HEK293 (cell line): ENCODE data around the gene CACNA1H.

Source experiments
- EGR2 ChIP-seq: fragments of 450-650 bp; formaldehyde crosslinking; IDR thresholded peaks from 2 replicates; pipeline ENCODE4 v1.5.1; 2016; ENCODE audit warnings: low read depth, missing biosample characterization, missing genetic modification characterization
- GLIS2 ChIP-seq: fragments of 450-650 bp; formaldehyde crosslinking; IDR thresholded peaks from 2 replicates; pipeline ENCODE4 v1.5.1; 2016; ENCODE audit warnings: missing biosample characterization, missing genetic modification characterization
- IKZF3 ChIP-seq: fragments of 450-650 bp; IDR thresholded peaks from 2 replicates; pipeline ENCODE4 v1.5.0; 2018; ENCODE audit warnings: missing biosample characterization, mild to moderate bottlenecking, missing genetic modification characterization, moderate library complexity
- KLF16 ChIP-seq: fragments of 450-650 bp; formaldehyde crosslinking; IDR thresholded peaks from 2 replicates; pipeline ENCODE4 v1.5.1; 2017; ENCODE audit warnings: missing biosample characterization, missing genetic modification characterization
- KLF8 ChIP-seq: fragments of 450-650 bp; formaldehyde crosslinking; IDR thresholded peaks from 2 replicates; pipeline ENCODE4 v1.5.1; 2016; ENCODE audit warnings: missing biosample characterization, missing genetic modification characterization
- KLF9 ChIP-seq: fragments of 450-650 bp; formaldehyde crosslinking; IDR thresholded peaks from 2 replicates; pipeline ENCODE4 v1.5.1; 2016; ENCODE audit warnings: missing biosample characterization, missing genetic modification characterization, low read depth
- MYNN ChIP-seq: fragments of 450-650 bp; formaldehyde crosslinking; IDR thresholded peaks from 2 replicates; pipeline ENCODE4 v1.5.1; 2016; ENCODE audit warnings: missing biosample characterization, missing genetic modification characterization, borderline replicate concordance
- OVOL3 ChIP-seq: fragments of 450-650 bp; formaldehyde crosslinking; IDR thresholded peaks from 2 replicates; pipeline ENCODE4 v1.5.1; 2016; ENCODE audit warnings: missing biosample characterization, missing genetic modification characterization
- PRDM2 ChIP-seq: fragments of 450-650 bp; formaldehyde crosslinking; IDR thresholded peaks from 2 replicates; pipeline ENCODE4 v1.5.1; 2016; ENCODE audit warnings: missing biosample characterization, missing genetic modification characterization, borderline replicate concordance
- YY1 ChIP-seq: fragments of 450-650 bp; formaldehyde crosslinking; IDR thresholded peaks from 2 replicates; pipeline ENCODE4 v1.5.1; 2018; ENCODE audit warnings: missing biosample characterization, missing genetic modification characterization
- ZBTB17 ChIP-seq: fragments of 450-650 bp; formaldehyde crosslinking; IDR thresholded peaks from 2 replicates; pipeline ENCODE4 v1.5.1; 2016; ENCODE audit warnings: missing biosample characterization, missing genetic modification characterization
- ZBTB6 ChIP-seq: fragments of 450-650 bp; formaldehyde crosslinking; IDR thresholded peaks from 2 replicates; pipeline ENCODE4 v1.5.1; 2017; ENCODE audit warnings: missing biosample characterization, missing genetic modification characterization
- ZFHX2 ChIP-seq: fragments of 450-650 bp; formaldehyde crosslinking; conservative IDR thresholded peaks from 2 replicates; pipeline ENCODE4 v1.5.1; 2016; ENCODE audit warnings: missing biosample characterization, missing genetic modification characterization
- ZNF10 ChIP-seq: fragments of 450-650 bp; formaldehyde crosslinking; IDR thresholded peaks from 2 replicates; pipeline ENCODE4 v1.5.1; 2017; ENCODE audit warnings: missing biosample characterization, missing genetic modification characterization
- ZNF132 ChIP-seq: fragments of 450-650 bp; formaldehyde crosslinking; IDR thresholded peaks from 2 replicates; pipeline ENCODE4 v1.5.1; 2017; ENCODE audit warnings: missing biosample characterization, missing genetic modification characterization, borderline replicate concordance
- ZNF133 ChIP-seq: fragments of 450-650 bp; formaldehyde crosslinking; IDR thresholded peaks from 2 replicates; pipeline ENCODE4 v1.5.1; 2016; ENCODE audit warnings: missing biosample characterization, missing genetic modification characterization
- ZNF2 ChIP-seq: fragments of 450-650 bp; formaldehyde crosslinking; IDR thresholded peaks from 2 replicates; pipeline ENCODE4 v1.5.1; 2016; ENCODE audit warnings: missing biosample characterization, missing genetic modification characterization
- ZNF362 ChIP-seq: fragments of 450-650 bp; formaldehyde crosslinking; IDR thresholded peaks from 2 replicates; pipeline ENCODE4 v1.5.1; 2016; ENCODE audit warnings: missing biosample characterization, missing genetic modification characterization
- ZNF366 ChIP-seq: fragments of 450-650 bp; formaldehyde crosslinking; conservative IDR thresholded peaks from 2 replicates; pipeline ENCODE4 v1.5.1; 2016; ENCODE audit warnings: missing biosample characterization, missing genetic modification characterization
- ZNF391 ChIP-seq: fragments of 450-650 bp; formaldehyde crosslinking; IDR thresholded peaks from 2 replicates; pipeline ENCODE4 v1.5.1; 2016; ENCODE audit warnings: low read depth, missing biosample characterization, missing genetic modification characterization, borderline replicate concordance
- ZNF449 ChIP-seq: fragments of 450-650 bp; formaldehyde crosslinking; IDR thresholded peaks from 2 replicates; pipeline ENCODE4 v1.5.1; 2017; ENCODE audit warnings: missing biosample characterization, mild to moderate bottlenecking, missing genetic modification characterization, moderate library complexity
- ZNF501 ChIP-seq: fragments of 450-650 bp; formaldehyde crosslinking; IDR thresholded peaks from 2 replicates; pipeline ENCODE4 v1.5.1; 2016; ENCODE audit warnings: missing biosample characterization, missing genetic modification characterization
- ZNF530 ChIP-seq: fragments of 450-650 bp; formaldehyde crosslinking; IDR thresholded peaks from 2 replicates; pipeline ENCODE4 v1.5.1; 2016; ENCODE audit warnings: low read depth, missing biosample characterization, missing genetic modification characterization
- ZNF549 ChIP-seq: fragments of 450-650 bp; IDR thresholded peaks from 2 replicates; pipeline ENCODE4 v1.5.1; 2018; ENCODE audit warnings: missing biosample characterization, missing genetic modification characterization, mild to moderate bottlenecking, inconsistent platforms, moderate library complexity
- ZNF560 ChIP-seq: fragments of 450-650 bp; formaldehyde crosslinking; IDR thresholded peaks from 2 replicates; pipeline ENCODE4 v1.5.1; 2017; ENCODE audit warnings: missing biosample characterization, missing genetic modification characterization, borderline replicate concordance
- ZNF571 ChIP-seq: fragments of 450-650 bp; formaldehyde crosslinking; IDR thresholded peaks from 2 replicates; pipeline ENCODE4 v1.5.0; 2017; ENCODE audit warnings: missing biosample characterization, missing genetic modification characterization
- ZNF596 ChIP-seq: fragments of 450-650 bp; IDR thresholded peaks from 2 replicates; pipeline ENCODE4 v1.5.0; 2018; ENCODE audit warnings: missing biosample characterization, mild to moderate bottlenecking, missing genetic modification characterization, moderate library complexity
- ZNF610 ChIP-seq: fragments of 450-650 bp; formaldehyde crosslinking; IDR thresholded peaks from 2 replicates; pipeline ENCODE4 v1.5.1; 2016; ENCODE audit warnings: missing biosample characterization, missing genetic modification characterization, borderline replicate concordance
- ZNF776 ChIP-seq: fragments of 450-650 bp; formaldehyde crosslinking; IDR thresholded peaks from 2 replicates; pipeline ENCODE4 v1.5.0; 2017; ENCODE audit warnings: missing biosample characterization, missing genetic modification characterization, borderline replicate concordance
- ZNF830 ChIP-seq: fragments of 450-650 bp; IDR thresholded peaks from 2 replicates; pipeline ENCODE4 v1.5.0; 2018; ENCODE audit warnings: missing biosample characterization, missing genetic modification characterization, low read depth, mild to moderate bottlenecking, moderate library complexity
- ZNF837 ChIP-seq: fragments of 450-650 bp; formaldehyde crosslinking; IDR thresholded peaks from 2 replicates; pipeline ENCODE4 v1.5.1; 2016; ENCODE audit warnings: missing biosample characterization, missing genetic modification characterization

The CACNA1H gene

GRCh38 chr16:1194665-1195392 is 41.9 kb downstream of the CACNA1H start (continued):
- TF ChIP-seq ZNF391, result no peak
- TF ChIP-seq ZNF132 (tag by site-specific recombination), result no peak
- TF ChIP-seq ZNF830 (tag by site-specific recombination), result no peak
- no peak for TF ChIP-seq ZBTB6 (tag by site-specific recombination)
- TF ChIP-seq ZNF776 (tag by site-specific recombination), result no peak
- no peak for TF ChIP-seq ZBTB17 (tag by site-specific recombination)
- no peak for TF ChIP-seq ZNF549
- TF ChIP-seq ZNF449, result no peak
- no peak for TF ChIP-seq MYNN
- TF ChIP-seq ZNF133 (tag by site-specific recombination), result no peak
- 0 out of 2 replicates have a peak, but pooled peaks have one; percentile 18 for TF ChIP-seq EGR2 (tag by site-specific recombination)
- no peak for TF ChIP-seq ZNF596
- TF ChIP-seq ZNF571, result no peak
- no peak for TF ChIP-seq ZNF501 (tag by site-specific recombination)
- TF ChIP-seq ZNF560 (tag by site-specific recombination), result no peak
- 0 out of 2 replicates have a peak, but pooled peaks have one; percentile 20 for TF ChIP-seq KLF9 (tag by site-specific recombination)
- TF ChIP-seq OVOL3 (tag by site-specific recombination), result no peak
- peak; percentile 19; the same call in 1 of the 2 replicates for TF ChIP-seq ZFHX2
- TF ChIP-seq IKZF3, result no peak
- no peak for TF ChIP-seq ZNF10 (tag by site-specific recombination)
- TF ChIP-seq ZNF366 (tag by site-specific recombination), result no peak
- no peak for TF ChIP-seq YY1 (tag by site-specific recombination)
- no peak for TF ChIP-seq ZNF610 (tag by site-specific recombination)
- TF ChIP-seq PRDM2 (tag by site-specific recombination), result no peak
- TF ChIP-seq GLIS2 (tag by site-specific recombination), result peak; percentile 79
- 0 out of 2 replicates have a peak, but pooled peaks have one; percentile 27 for TF ChIP-seq KLF16 (tag by site-specific recombination)
- peak; percentile 82 for TF ChIP-seq KLF8
- no peak for TF ChIP-seq ZNF530 (tag by site-specific recombination)
- TF ChIP-seq ZNF837, result no peak
- no peak for TF ChIP-seq ZNF362
- peak; percentile 99 for TF ChIP-seq ZNF2 (tag by site-specific recombination)
